CD14-positive monocyte (primary cell): ENCODE results near the gene RAB7B. TPM values are rescaled to one million over a fixed set of nuclear protein-coding genes. Genes with fewer than 3 reads are reported as not detected.
A peak's percentile ranks its signal among the peaks of the same experiment; 100 is the strongest.

Experiments
- DNase-seq, 3 donors: peaks; one replicate each; pipeline ENCODE4 v3.0.0-alpha.2; 2011 to 2022
- H2AFZ ChIP-seq: 2 replicates; pipeline ENCODE4 v1.6.0; 2012; ENCODE audit warnings: mild to moderate bottlenecking, low read depth, low read length, inconsistent platforms; ENCODE audit not compliant: insufficient read depth, poor library complexity, severe bottlenecking
- H3K27ac ChIP-seq, 2 donors: 1 replicate in 1 of 2; 2 replicates in 1 of 2; pipeline ENCODE4 v1.5.1; 2012 to 2013; ENCODE audit warnings: low read length in 2 of 2, control low read depth in 1 of 2, inconsistent platforms in 1 of 2, low read depth in 1 of 2, mild to moderate bottlenecking in 1 of 2
- H3K27me3 ChIP-seq, 2 donors: one replicate each; pipeline versions ENCODE4 v1.6.0 to v1.6.1; 2011 to 2013; ENCODE audit warnings: low read length in 2 of 2; ENCODE audit not compliant: control insufficient read depth in 2 of 2, insufficient read depth in 2 of 2
- H3K36me3 ChIP-seq, 2 donors: replicated peaks in 1 of 2; 1 replicate in 1 of 2; 2 replicates in 1 of 2; pipeline versions ENCODE4 v1.5.1 to v1.6.1; 2012 to 2013; ENCODE audit warnings: low read length in 2 of 2, control low read depth in 1 of 2, inconsistent platforms in 1 of 2, mild to moderate bottlenecking in 1 of 2; ENCODE audit not compliant: insufficient read depth in 2 of 2, control insufficient read depth in 1 of 2
- H3K4me1 ChIP-seq, 2 donors: 1 replicate in 1 of 2; 2 replicates in 1 of 2; pipeline versions ENCODE4 v1.5.1 to v1.6.1; 2012 to 2013; ENCODE audit warnings: low read length in 2 of 2, control low read depth in 1 of 2, inconsistent platforms in 1 of 2, mild to moderate bottlenecking in 1 of 2, moderate library complexity in 1 of 2; ENCODE audit not compliant: insufficient read depth in 2 of 2, control insufficient read depth in 1 of 2
- H3K4me2 ChIP-seq: replicated peaks from 2 replicates; pipeline ENCODE3; 2012; ENCODE audit warnings: low read length, moderate library complexity, mild to moderate bottlenecking; ENCODE audit not compliant: poor library complexity, severe bottlenecking; ENCODE audit errors: extremely low read depth
- H3K4me3 ChIP-seq, 3 experiments: fragments of 200-600 bp in 1 of 3; sonication (generic) in 1 of 3; replicated peaks in 1 of 3; 1 replicate in 2 of 3; 2 replicates in 1 of 3; pipeline ENCODE4 v1.5.1; 2011 to 2013; ENCODE audit warnings: low read length in 3 of 3, mild to moderate bottlenecking in 3 of 3, control low read depth in 2 of 3, low read depth in 2 of 3, inconsistent platforms in 1 of 3, moderate library complexity in 1 of 3
- H3K79me2 ChIP-seq: 2 replicates; pipeline ENCODE4 v1.6.0; 2012; ENCODE audit warnings: mild to moderate bottlenecking, control low read depth, inconsistent platforms, low read length, moderate library complexity; ENCODE audit not compliant: insufficient read depth
- H3K9ac ChIP-seq: 2 replicates; pipeline ENCODE4 v1.6.0; 2017; ENCODE audit warnings: low read length, mild to moderate bottlenecking; ENCODE audit not compliant: insufficient read depth, poor library complexity, severe bottlenecking
- H3K9me3 ChIP-seq, 2 donors: replicated peaks in 1 of 2; 1 replicate in 1 of 2; 2 replicates in 1 of 2; pipeline versions ENCODE4 v1.5.1 to v1.6.1; 2012 to 2013; ENCODE audit warnings: low read length in 2 of 2, control low read depth in 1 of 2; ENCODE audit not compliant: control insufficient read depth in 1 of 2, insufficient read depth in 1 of 2
- H4K20me1 ChIP-seq: 2 replicates; pipeline ENCODE4 v1.6.0; 2012; ENCODE audit warnings: mild to moderate bottlenecking, low read length, control low read depth, moderate library complexity; ENCODE audit not compliant: insufficient read depth
- H3K27ac Mint-ChIP-seq, 7 donors: one replicate each; pipeline ENCODE4 v1.8.0; 2020; ENCODE audit warnings: mild to moderate bottlenecking in 7 of 7, mixed read lengths in 7 of 7, moderate library complexity in 6 of 7, inconsistent platforms in 2 of 7
- H3K27me3 Mint-ChIP-seq, 3 donors: one replicate each; pipeline ENCODE4 v1.8.0; 2021 to 2022; ENCODE audit warnings: low read depth in 3 of 3, mild to moderate bottlenecking in 3 of 3, mixed read lengths in 3 of 3, moderate library complexity in 3 of 3, inconsistent platforms in 1 of 3
- H3K36me3 Mint-ChIP-seq, 2 donors: one replicate each; pipeline ENCODE4 v1.8.0; 2020; ENCODE audit warnings: mixed read lengths in 2 of 2, inconsistent platforms in 1 of 2, mild to moderate bottlenecking in 1 of 2
- H3K4me1 Mint-ChIP-seq: one replicate; pipeline ENCODE4 v1.8.0; 2020; ENCODE audit warnings: mild to moderate bottlenecking, mixed read lengths
- H3K4me3 Mint-ChIP-seq, 2 donors: one replicate each; pipeline ENCODE4 v1.8.0; 2020; ENCODE audit warnings: mild to moderate bottlenecking in 2 of 2, mixed read lengths in 2 of 2, moderate library complexity in 1 of 2
- H3K9me3 Mint-ChIP-seq, 7 donors: one replicate each; pipeline ENCODE4 v1.8.0; 2020 to 2022; ENCODE audit warnings: mixed read lengths in 7 of 7, mild to moderate bottlenecking in 6 of 7, moderate library complexity in 6 of 7, inconsistent platforms in 2 of 7
- CTCF ChIP-seq: fragments of 200-600 bp; IDR thresholded peaks from one replicate; pipeline ENCODE4 v1.8.0; 2022; ENCODE audit warnings: antibody characterized with exemption, mild to moderate bottlenecking
- WGBS: methylation state at CpG from one replicate; pipeline ENCODE4 v1.1.5; 2013; ENCODE audit warnings: missing lambda C conversion rate; ENCODE audit not compliant: insufficient coverage; 5-methylcytosine and 5-hydroxymethylcytosine counted together
- intact Hi-C, 2 donors: fragments of 100-400 bp; cut with micrococcal nuclease; formaldehyde crosslinking; loops; one replicate each; pipeline versions ENCODE4 v1.15.0 to v1.15.1; 2023
- polyA plus RNA-seq, 3 donors: library from polyadenylated mRNA; depleted of rRNA in 1 of 3; unstranded in 2 of 3; stranded (reverse) in 1 of 3; fragments of 300-500 nt in 2 of 3; fragments of >200 nt in 1 of 3; fragmentation: Illumina TruSeq in 2 of 3; gene quantifications; 1 replicate in 2 of 3; 2 replicates in 1 of 3; pipeline ENCODE4 v1.2.3, GENCODE V29; 2012 to 2021

The RAB7B gene
- polyA plus RNA-seq, 3 donors, result 0.41 to 0.52 (median 0.47) TPM

DNA sequence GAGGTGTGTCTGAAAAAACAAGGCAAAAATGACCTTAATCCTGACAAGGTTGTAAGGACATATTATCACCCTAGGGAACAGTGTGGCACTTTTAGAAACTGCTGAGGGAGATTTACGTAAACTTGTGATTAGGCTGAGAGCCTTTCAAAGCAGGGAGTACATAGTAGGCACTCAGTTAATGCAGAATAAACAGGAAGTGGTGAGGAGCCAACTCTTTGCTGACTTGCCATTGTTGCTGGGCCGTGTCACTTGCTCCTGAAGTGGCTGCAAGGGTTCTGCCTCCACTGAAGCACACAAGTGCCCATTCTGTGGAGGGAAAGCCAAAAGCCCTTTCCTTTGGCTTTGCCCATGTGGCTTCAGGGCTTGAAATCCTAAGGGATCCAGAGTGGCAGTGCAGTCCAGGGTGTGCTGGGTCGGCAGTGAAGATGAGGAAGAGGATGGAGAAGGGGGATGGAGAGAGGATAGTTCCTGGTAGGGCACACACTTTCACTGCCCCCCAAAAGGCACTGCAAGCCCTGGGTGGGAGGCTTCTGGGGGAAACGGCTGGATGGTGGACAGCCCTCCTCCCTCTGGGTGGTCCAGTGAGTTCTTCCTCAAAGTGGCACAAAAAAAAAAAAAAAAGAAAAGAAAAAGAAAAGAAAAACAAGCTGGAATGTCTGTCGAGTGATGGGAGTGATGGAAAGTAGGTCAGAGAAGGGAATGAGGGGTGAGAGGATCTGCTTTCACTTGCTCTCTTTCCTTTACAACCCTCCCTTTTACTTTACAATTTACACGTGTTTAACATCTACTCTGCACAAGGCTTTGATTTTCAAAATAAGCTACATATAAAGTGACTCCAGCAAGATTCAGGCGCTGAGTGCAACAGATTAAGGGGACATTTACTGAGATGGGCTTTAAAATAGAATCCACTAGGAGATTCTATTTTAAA lies 36.1 kb upstream of the RAB7B start:
- Mint-ChIP-seq H3K4me3 (peak overlapping the region in 1 of 2 donors; percentile 71), H3K9me3 (peaks cover 0 to 3% (median 0%) of the 10 kb centered on the region in 7 donors), H3K4me1 (peaks cover 34% of the 10 kb centered on the region), H3K27ac (peak overlapping the region in 2 of 7 donors; percentile 12 to 81), H3K27me3 (peaks cover 5 to 7% (median 6%) of the 10 kb centered on the region in 3 donors), H3K36me3 (no peaks in the 10 kb centered on the region)
- Histone ChIP-seq H3K79me2 (no peaks in the 10 kb centered on the region), H3K27me3 (no peaks in the 10 kb centered on the region), H4K20me1 (no peaks in the 10 kb centered on the region), H3K4me3 (peak overlapping the region in 1 of 3 experiments; percentile 19), H3K9ac (no peak overlapping the region), H3K9me3 (no peaks in the 10 kb centered on the region), H3K4me1 (peaks cover 22 to 27% of the 10 kb centered on the region in 2 donors), H3K27ac (no peak overlapping the region), H3K4me2 (peak overlapping the region; percentile 41), H3K36me3 (no peaks in the 10 kb centered on the region), H2AFZ (peak overlapping the region; percentile 68)
- 21% methylated on average over 2 of the region's 7 CpGs for WGBS
- TF ChIP-seq CTCF, result no peak
- DNase-seq, result peak in 2 of 3 donors; percentile 27 to 41
- intact Hi-C loops, result loop anchor here in 1 of 2 donors (10.0 kb wide), 1 partner anchor 55 kb away; no protein-coding TSS in a partner anchor

GRCh38 chr1:206037581-206037980 lies 34.4 kb upstream of the RAB7B start:
- Histone ChIP-seq H2AFZ (no peak overlapping the region), H3K4me1 (peaks cover 16 to 20% of the 10 kb centered on the region in 2 donors), H3K79me2 (no peaks in the 10 kb centered on the region), H3K9me3 (no peaks in the 10 kb centered on the region), H3K4me2 (no peak overlapping the region), H3K4me3 (no peak overlapping the region), H3K27ac (no peak overlapping the region), H4K20me1 (no peaks in the 10 kb centered on the region), H3K9ac (no peak overlapping the region), H3K36me3 (no peaks in the 10 kb centered on the region), H3K27me3 (no peaks in the 10 kb centered on the region)
- Mint-ChIP-seq H3K4me3 (no peak overlapping the region), H3K9me3 (peaks cover 0 to 3% (median 0%) of the 10 kb centered on the region in 7 donors), H3K27ac (peak overlapping the region in 2 of 7 donors; percentile 24 to 41), H3K27me3 (peaks cover 5 to 7% (median 6%) of the 10 kb centered on the region in 3 donors), H3K4me1 (peaks cover 35% of the 10 kb centered on the region), H3K36me3 (no peaks in the 10 kb centered on the region)
- no peak for TF ChIP-seq CTCF
- intact Hi-C loops, result loop anchor here in 1 of 2 donors (10.0 kb wide), 1 partner anchor 53 kb away; no protein-coding TSS in a partner anchor
- WGBS, result 84% methylated on average over 5 of the region's 9 CpGs
- DNase-seq, result no peak
